Measurements from ENCODE around the gene HARBI1. TPM values are rescaled to one million over a fixed set of nuclear protein-coding genes. Genes with fewer than 3 reads are reported as not detected.

HARBI1 gene
- total RNA-seq, 1 experiment from 2014 or later: 7.6 TPM

DNA sequence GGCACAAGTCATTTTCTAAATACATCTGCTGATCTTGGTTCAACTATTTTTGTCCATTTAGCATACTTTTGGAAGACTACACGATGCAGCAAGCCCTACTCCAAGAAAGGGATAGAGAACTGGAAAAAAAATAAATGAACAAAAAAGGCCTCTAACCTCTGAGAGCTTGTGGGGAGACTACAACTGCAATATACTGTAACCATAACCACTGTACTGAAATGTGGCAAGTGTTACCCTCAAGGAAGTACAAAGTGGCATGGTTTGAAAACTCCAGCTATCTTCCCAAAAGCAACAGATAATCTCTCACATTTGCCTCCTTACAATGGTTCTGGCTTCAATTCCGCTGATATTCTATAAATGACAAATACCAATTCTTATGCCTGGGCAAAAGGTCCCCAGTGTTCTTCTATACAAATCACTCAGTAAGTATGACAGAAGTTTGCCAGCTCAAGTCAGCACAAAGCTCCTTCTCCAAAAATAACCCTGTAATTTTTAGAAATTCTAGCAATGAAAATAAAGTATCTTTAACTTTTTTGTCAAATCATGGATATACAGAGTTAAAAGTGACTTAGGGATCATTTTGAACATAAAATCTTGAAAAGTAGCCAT lies 46.1 kb downstream of the HARBI1 start:
- DNase-seq: no peak
- TF ChIP-seq CTCF (IDR thresholded peaks at IDR 0.05; ENCODE audit: insufficient read depth in 1 of 2, low read depth in 1 of 2, low read length in 1 of 2, severe bottlenecking in 1 of 2, unreplicated experiment in 1 of 2): no peak
- H3K27me3 Mint-ChIP-seq (ENCODE audit: insufficient read depth, unreplicated experiment): no peaks in the 10 kb centered on the region
- Histone ChIP-seq H3K27me3 (replicated peaks; ENCODE audit: control insufficient read depth, insufficient read depth, low read length) (no peaks in the 10 kb centered on the region), H3K4me1 (no peaks in the 10 kb centered on the region), H3K36me3 (ENCODE audit: control insufficient read depth, insufficient read depth, low read length) (no peaks in the 10 kb centered on the region), H3K9me3 (peaks cover 6% of the 10 kb centered on the region; the same call in 1 of the 2 replicates), H3K4me3 (ENCODE audit: low read depth, low read length) (no peak overlapping the region)
- no peaks in the 10 kb centered on the region for H3K9me3 Mint-ChIP-seq (ENCODE audit: unreplicated experiment)
- H3K27ac Mint-ChIP-seq (ENCODE audit: unreplicated experiment): no peak overlapping the region
- peaks cover 1% of the 10 kb centered on the region for H3K4me1 Mint-ChIP-seq (ENCODE audit: low read depth, unreplicated experiment)
- H3K4me3 Mint-ChIP-seq (ENCODE audit: unreplicated experiment): no peak overlapping the region
- ChIA-PET CTCF (no interaction called here), POLR2A (no interaction called here)
- intact Hi-C loops (cut with micrococcal nuclease; ENCODE audit: unreplicated experiment): no loop called here
- H3K36me3 Mint-ChIP-seq (ENCODE audit: insufficient read depth, unreplicated experiment): peaks cover 19% of the 10 kb centered on the region
- BruUV-seq (replicated peaks): no TSS peak

DNA sequence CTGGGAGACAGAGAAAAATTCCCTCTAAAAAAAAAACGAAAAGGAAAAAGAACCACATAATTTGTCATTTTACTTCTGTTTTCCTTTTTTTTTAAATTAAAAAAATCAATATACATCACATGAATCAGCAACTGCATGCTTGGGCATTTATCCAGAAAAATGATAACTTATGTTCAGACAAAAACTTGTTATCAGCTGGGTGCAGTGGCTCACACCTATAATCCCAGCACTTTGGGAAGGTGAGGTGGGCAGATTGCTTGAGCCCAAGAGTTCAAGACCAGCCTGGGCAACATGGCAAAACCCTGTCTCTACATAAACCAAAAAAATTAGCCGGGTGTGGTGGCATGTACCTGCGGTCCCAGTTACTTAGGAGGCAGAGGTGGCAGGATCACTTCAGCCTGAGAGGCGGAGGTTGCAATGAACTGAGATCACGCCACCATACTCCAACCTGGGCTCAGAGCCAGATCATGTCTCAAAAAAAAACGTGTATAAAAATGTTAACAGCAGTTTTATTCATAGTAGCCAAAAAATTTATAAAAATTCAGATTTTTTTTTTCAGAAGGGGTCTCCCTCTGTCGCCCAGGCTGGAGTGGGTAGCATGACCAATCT lies 51.7 kb downstream of the HARBI1 start:
- Mint-ChIP-seq H3K4me3 (ENCODE audit: unreplicated experiment) (no peak overlapping the region), H3K4me1 (ENCODE audit: low read depth, unreplicated experiment) (peaks cover 16% of the 10 kb centered on the region), H3K27me3 (ENCODE audit: insufficient read depth, unreplicated experiment) (no peaks in the 10 kb centered on the region), H3K36me3 (ENCODE audit: insufficient read depth, unreplicated experiment) (peaks cover 9% of the 10 kb centered on the region), H3K9me3 (ENCODE audit: unreplicated experiment) (no peaks in the 10 kb centered on the region), H3K27ac (ENCODE audit: unreplicated experiment) (no peak overlapping the region)
- intact Hi-C loops (cut with micrococcal nuclease; ENCODE audit: unreplicated experiment): no loop called here
- BruUV-seq (replicated peaks): no TSS peak
- DNase-seq: no peak
- no peak for TF ChIP-seq CTCF (IDR thresholded peaks at IDR 0.05; ENCODE audit: insufficient read depth in 1 of 2, low read depth in 1 of 2, low read length in 1 of 2, severe bottlenecking in 1 of 2, unreplicated experiment in 1 of 2)
- ChIA-PET POLR2A (no interaction called here), CTCF (no interaction called here)
- Histone ChIP-seq H3K4me3 (ENCODE audit: low read depth, low read length) (no peak overlapping the region), H3K4me1 (peaks cover 9% of the 10 kb centered on the region; the same call in 1 of the 2 replicates), H3K27me3 (replicated peaks; ENCODE audit: control insufficient read depth, insufficient read depth, low read length) (no peaks in the 10 kb centered on the region), H3K36me3 (ENCODE audit: control insufficient read depth, insufficient read depth, low read length) (no peaks in the 10 kb centered on the region), H3K9me3 (no peaks in the 10 kb centered on the region)

DNA sequence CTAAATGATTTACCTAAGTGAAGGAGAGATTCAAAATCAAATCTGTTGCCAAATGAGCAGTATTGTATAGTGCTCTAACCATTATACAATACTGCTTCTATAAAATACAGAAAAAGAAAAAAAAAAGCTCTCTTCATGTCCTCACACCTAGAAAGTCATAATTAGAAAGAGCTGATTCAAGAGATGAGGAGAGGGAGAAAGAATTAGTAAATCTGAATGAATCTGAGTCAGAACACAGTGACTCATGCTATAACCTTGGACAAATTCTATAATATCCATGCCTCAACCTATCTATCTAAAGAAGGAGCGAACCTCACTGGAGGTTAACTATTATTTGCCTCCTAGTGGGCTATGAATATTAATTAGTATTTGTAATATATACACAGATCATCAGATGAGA lies 52.6 kb downstream of the HARBI1 start:
- Histone ChIP-seq H3K9me3 (no peaks in the 10 kb centered on the region), H3K27me3 (replicated peaks; ENCODE audit: control insufficient read depth, insufficient read depth, low read length) (no peaks in the 10 kb centered on the region), H3K4me1 (peaks cover 10% of the 10 kb centered on the region; the same call in 1 of the 2 replicates), H3K36me3 (ENCODE audit: control insufficient read depth, insufficient read depth, low read length) (no peaks in the 10 kb centered on the region), H3K4me3 (ENCODE audit: low read depth, low read length) (no peak overlapping the region)
- no TSS peak for BruUV-seq (replicated peaks)
- peaks cover 22% of the 10 kb centered on the region for H3K4me1 Mint-ChIP-seq (ENCODE audit: low read depth, unreplicated experiment)
- DNase-seq: no peak
- H3K9me3 Mint-ChIP-seq (ENCODE audit: unreplicated experiment): no peaks in the 10 kb centered on the region
- intact Hi-C loops (cut with micrococcal nuclease; ENCODE audit: unreplicated experiment): no loop called here
- no peak for TF ChIP-seq CTCF (IDR thresholded peaks at IDR 0.05; ENCODE audit: insufficient read depth in 1 of 2, low read depth in 1 of 2, low read length in 1 of 2, severe bottlenecking in 1 of 2, unreplicated experiment in 1 of 2)
- no peak overlapping the region for H3K4me3 Mint-ChIP-seq (ENCODE audit: unreplicated experiment)
- H3K36me3 Mint-ChIP-seq (ENCODE audit: insufficient read depth, unreplicated experiment): peaks cover 9% of the 10 kb centered on the region
- no peak overlapping the region for H3K27ac Mint-ChIP-seq (ENCODE audit: unreplicated experiment)
- H3K27me3 Mint-ChIP-seq (ENCODE audit: insufficient read depth, unreplicated experiment): no peaks in the 10 kb centered on the region
- CTCF ChIA-PET: no interaction called here
- POLR2A ChIA-PET: no interaction called here
